K562 (cell line): ENCODE results near the gene RGS14. TPM values are rescaled to one million over a fixed set of nuclear protein-coding genes. Genes with fewer than 3 reads are reported as not detected.
A peak's percentile ranks its signal among the peaks of the same experiment; 100 is the strongest.

ENCODE experiments used
- ATAC-seq: fragments of 200-7000 bp; cut with Tn5 transposase; 3 replicates; pipeline ENCODE4 v1.9.1; 2020; ENCODE audit warnings: moderate library complexity
- BruUV-seq: library from RNA; stranded (reverse); fragments of 400-500 nt; replicated peaks from 2 replicates; lab custom pipeline; 2021; lab: Mats Ljungman, UMichigan
- CTCF ChIA-PET: fragments of 300-600 bp; formaldehyde crosslinking; extraction: SDS; loops from one replicate; lab custom pipeline; 2021; ENCODE audit warnings: low intra/inter-chr PET ratio; lab: Yijun Ruan, JAX
- POLR2A ChIA-PET: fragments of 300-600, 350-650 bp; sonication (Branson Sonifier 250); formaldehyde crosslinking; extraction: SDS; loops from one replicate; lab custom pipeline; 2021; ENCODE audit warnings: antibody characterized with exemption, inconsistent platforms; lab: Yijun Ruan, JAX
- DNase-seq, 4 experiments: peaks; one replicate each; pipeline versions ENCODE4 v3.0.0 to v3.0.0-alpha.2; 2011 to 2018; ENCODE audit warnings: low spot score in 3 of 4, mixed read lengths in 3 of 4; ENCODE audit errors: extremely low read depth in 1 of 4
- FAIRE-seq: peaks from 2 replicates; lab custom pipeline; 2011; peaks lifted over from hg19 to GRCh38; lab: Jason Lieb, UNC
- H2AFZ ChIP-seq: 2 replicates; pipeline ENCODE4 v1.6.0; 2011; ENCODE audit warnings: low read depth, low read length, control low read depth, inconsistent platforms
- H3K27ac ChIP-seq: fragments of 200-600 bp; 3 replicates; pipeline ENCODE4 v1.8.0; 2011; ENCODE audit warnings: low read depth, mild to moderate bottlenecking, control low read depth, inconsistent platforms, low read length, moderate library complexity, mixed read lengths; ENCODE audit errors: extremely low read depth
- H3K27me3 ChIP-seq, 2 experiments: fragments of 300-600 bp in 1 of 2; 2 replicates in 1 of 2; 3 replicates in 1 of 2; pipeline versions ENCODE4 v1.6.0 to v1.8.0; 2011; ENCODE audit warnings: inconsistent platforms in 2 of 2, low read length in 2 of 2, mild to moderate bottlenecking in 1 of 2, mixed read lengths in 1 of 2, moderate library complexity in 1 of 2; ENCODE audit not compliant: control insufficient read depth in 2 of 2, insufficient read depth in 2 of 2
- H3K36me3 ChIP-seq: fragments of 300-600 bp; 3 replicates; pipeline ENCODE4 v1.8.0; 2011; ENCODE audit warnings: mild to moderate bottlenecking, low read length, inconsistent platforms; ENCODE audit not compliant: control insufficient read depth, insufficient read depth
- H3K4me1 ChIP-seq, 2 experiments: fragments of 200-600 bp in 1 of 2; replicated peaks in 1 of 2; 2 replicates in 1 of 2; 3 replicates in 1 of 2; pipeline versions ENCODE4 v1.5.1 to v1.8.0; 2011; ENCODE audit warnings: inconsistent platforms in 2 of 2, low read length in 2 of 2, mild to moderate bottlenecking in 1 of 2, mixed read lengths in 1 of 2, moderate library complexity in 1 of 2; ENCODE audit not compliant: control insufficient read depth in 2 of 2, insufficient read depth in 2 of 2
- H3K4me2 ChIP-seq: 2 replicates; pipeline ENCODE4 v1.6.1; 2011; ENCODE audit warnings: low read length, control low read depth, inconsistent platforms, mixed read lengths; ENCODE audit not compliant: insufficient read depth
- H3K4me3 ChIP-seq: fragments of 200-600 bp; sonication (generic), shearing (Covaris generic); 2 replicates; pipeline ENCODE4 v1.5.1; 2016; ENCODE audit warnings: control low read depth, inconsistent platforms
- H3K79me2 ChIP-seq: fragments of 200-600 bp; 3 replicates; pipeline ENCODE4 v1.8.0; 2011; ENCODE audit warnings: low read length, inconsistent platforms; ENCODE audit not compliant: control insufficient read depth, insufficient read depth
- H3K9ac ChIP-seq, 2 experiments: 2 replicates each; pipeline versions ENCODE4 v1.6.0 to v1.6.1; 2011; ENCODE audit warnings: low read depth in 2 of 2, low read length in 2 of 2, control low read depth in 1 of 2, inconsistent platforms in 1 of 2, mild to moderate bottlenecking in 1 of 2, mixed read lengths in 1 of 2; ENCODE audit not compliant: insufficient read depth in 1 of 2
- H3K9me1 ChIP-seq: one replicate; pipeline ENCODE4 v1.6.0; 2011; ENCODE audit warnings: inconsistent platforms, mild to moderate bottlenecking, low read length, moderate library complexity; ENCODE audit not compliant: control insufficient read depth, insufficient read depth
- H3K9me3 ChIP-seq: replicated peaks from 2 replicates; pipeline ENCODE4 v1.5.1; 2011; ENCODE audit warnings: low read depth, low read length, inconsistent platforms; ENCODE audit not compliant: control insufficient read depth, insufficient read depth
- H4K20me1 ChIP-seq: replicated peaks from 2 replicates; pipeline ENCODE4 v1.6.1; 2011; ENCODE audit warnings: low read length, inconsistent platforms, mixed read lengths; ENCODE audit not compliant: control insufficient read depth, insufficient read depth
- CBX5 ChIP-seq: IDR thresholded peaks from 2 replicates; pipeline ENCODE4 v1.6.1; 2014; ENCODE audit warnings: low read depth, borderline replicate concordance
- CGGBP1 ChIP-seq: fragments of 250-450 bp; sonication (Bioruptor Pico); IDR thresholded peaks from 2 replicates; pipeline ENCODE4 v1.9.0; 2021; ENCODE audit warnings: mild to moderate bottlenecking
- CTBP1 ChIP-seq: fragments of 450-650 bp; IDR thresholded peaks from 2 replicates; pipeline ENCODE4 v1.6.1; 2016; ENCODE audit warnings: borderline replicate concordance
- ELF1 ChIP-seq: fragments of 200-800 bp; sonication (Bioruptor generic); IDR thresholded peaks from 2 replicates; pipeline ENCODE4 v1.6.1; 2016; ENCODE audit warnings: missing genetic modification characterization, missing compliant biosample characterization
- GATAD2B ChIP-seq: fragments of 450-650 bp; IDR thresholded peaks from 2 replicates; pipeline ENCODE4 v1.6.1; 2017; ENCODE audit warnings: mild to moderate bottlenecking, borderline replicate concordance
- NR2F6 ChIP-seq: fragments of 450-650 bp; formaldehyde crosslinking; IDR thresholded peaks from 2 replicates; pipeline ENCODE4 v1.4.0; 2020; ENCODE audit warnings: mild to moderate bottlenecking
- RNF2 ChIP-seq: sonication (generic); IDR thresholded peaks from 2 replicates; pipeline ENCODE4 v1.6.1; 2016
- SETDB1 ChIP-seq: IDR thresholded peaks from one replicate; pipeline ENCODE4 v1.6.1; 2012; ENCODE audit warnings: low read length, control low read depth, inconsistent platforms
- SIX5 ChIP-seq, 2 experiments: IDR thresholded peaks; 2 replicates each; pipeline ENCODE4 v1.6.1; 2011; ENCODE audit warnings: low read length in 2 of 2, borderline replicate concordance in 1 of 2, low read depth in 1 of 2, mild to moderate bottlenecking in 1 of 2, moderate library complexity in 1 of 2; ENCODE audit not compliant: insufficient read depth in 1 of 2
- ZC3H4 ChIP-seq: sonication (generic); formaldehyde crosslinking; IDR thresholded peaks from 2 replicates; pipeline ENCODE4 v1.9.0; 2021; ENCODE audit warnings: missing genetic modification reagents, borderline replicate concordance
- ZEB2 ChIP-seq: fragments of 450-650 bp; IDR thresholded peaks from 2 replicates; pipeline ENCODE4 v1.6.1; 2016
- ZFP91 ChIP-seq: sonication (generic); formaldehyde crosslinking; IDR thresholded peaks from 2 replicates; pipeline ENCODE4 v1.8.0; 2022; ENCODE audit warnings: mild to moderate bottlenecking, missing genetic modification reagents
- ZMIZ1 ChIP-seq, 2 experiments: fragments of 150-350 bp in 1 of 2; IDR thresholded peaks; 2 replicates each; pipeline ENCODE4 v1.6.1; 2012 to 2016; ENCODE audit warnings: low read depth in 2 of 2, low read length in 2 of 2, mild to moderate bottlenecking in 1 of 2, moderate library complexity in 1 of 2
- ZNF212 ChIP-seq: fragments of 450-650 bp; formaldehyde crosslinking; IDR thresholded peaks from 2 replicates; pipeline ENCODE4 v1.4.0; 2020; ENCODE audit warnings: mild to moderate bottlenecking
- ZNF75A ChIP-seq: fragments of 450-650 bp; formaldehyde crosslinking; IDR thresholded peaks from 2 replicates; pipeline ENCODE4 v1.4.0; 2020; ENCODE audit warnings: mild to moderate bottlenecking
- WGBS: fragments of 100-300 bp; shearing (Covaris generic); methylation state at CpG from one replicate; pipeline ENCODE4 v1.1.6; 2016; ENCODE audit warnings: low coverage, mixed read lengths; ENCODE audit not compliant: insufficient coverage; ENCODE audit errors: missing lambda C conversion rate; 5-methylcytosine and 5-hydroxymethylcytosine counted together
- in situ Hi-C: fragments of 300-500 bp; cut with MboI; formaldehyde crosslinking; loops from 4 replicates; pipeline ENCODE4 v1.15.0; 2018; ENCODE audit warnings: inconsistent platforms, mixed read lengths
- intact Hi-C: fragments of 100-400 bp; cut with micrococcal nuclease; formaldehyde crosslinking; loops from 2 replicates; pipeline ENCODE4 v1.14.2; 2022
- polyA plus RNA-seq, 8 experiments: library from polyadenylated mRNA; depleted of rRNA in 4 of 8; stranded (reverse) in 5 of 8; unstranded in 3 of 8; fragments of >200 nt; fragmentation: Nextera tagmentation in 2 of 8; fragmentation: Illumina TruSeq in 1 of 8; extraction: Ambion mirVana in 2 of 8; extraction: Trizol in 1 of 8; gene quantifications; 2 replicates each; pipeline versions ENCODE4 v1.2.1 to v1.2.3, GENCODE V29; 2011 to 2014; ENCODE audit warnings: inconsistent platforms in 1 of 8, missing spikeins in 1 of 8
- total RNA-seq, 7 experiments: library from RNA; depleted of rRNA in 6 of 7; stranded (reverse); fragments of >200 nt in 6 of 7; fragmentation: Illumina TruSeq in 2 of 7; extraction: Trizol in 2 of 7; gene quantifications; 2 replicates each; pipeline versions ENCODE4 v1.2.1 to v1.2.3, GENCODE V29; 2011 to 2021; ENCODE audit warnings: low replicate concordance in 1 of 7

The RGS14 gene
- total and polyA plus RNA-seq, 9 of the 15 experiments (the other 6 are each of a cell fraction or from before 2014, with no cell fraction given) = 0.28 to 75.9 (median 34.5) TPM

DNA sequence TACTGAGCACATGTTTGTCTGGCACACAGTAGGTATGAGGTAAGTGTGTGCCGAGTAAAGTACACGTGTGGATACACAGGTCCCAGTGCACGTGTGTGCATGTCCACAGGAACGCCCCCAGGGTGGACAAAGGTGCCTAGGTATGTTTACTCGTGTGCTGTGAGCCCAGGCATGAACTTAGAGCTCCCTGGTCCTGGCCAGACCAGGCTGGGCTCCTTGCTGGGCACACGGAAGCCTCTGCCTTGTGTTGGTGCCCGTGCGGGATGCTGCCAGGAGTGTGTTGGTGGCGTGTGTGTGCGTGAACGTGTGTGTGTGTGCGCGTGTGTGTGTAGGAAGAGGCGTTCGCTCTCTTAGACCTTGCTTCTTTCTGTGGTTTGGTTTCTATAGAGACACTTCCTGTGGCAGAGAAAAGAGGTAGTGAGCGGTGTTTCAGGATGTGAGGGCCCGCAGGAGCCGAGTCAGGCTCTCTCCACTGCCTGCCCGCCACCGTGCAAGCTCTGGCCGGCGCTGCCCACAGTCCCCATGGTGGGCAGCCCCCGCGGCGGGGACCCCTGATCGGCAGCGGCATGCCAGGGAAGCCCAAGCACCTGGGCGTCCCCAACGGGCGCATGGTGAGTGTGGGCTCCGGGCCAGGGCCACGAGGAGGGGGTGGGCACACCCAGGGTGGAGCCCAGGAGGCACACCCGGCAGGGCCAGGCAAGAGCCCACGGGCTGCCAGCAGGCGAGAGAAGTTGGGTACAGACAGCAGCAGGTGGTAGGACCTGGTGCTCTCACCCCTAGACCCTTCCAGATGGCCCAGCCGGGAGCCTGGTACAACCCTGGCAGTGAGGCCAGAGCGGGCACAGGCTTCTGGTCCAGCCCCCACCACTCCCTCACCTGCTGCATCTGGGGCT, at the start of gene RGS14 (continued):
- TF ChIP-seq ZMIZ1 (IDR thresholded peaks at IDR 0.05; ENCODE audit: low read depth in 2 of 2, low read length in 2 of 2) (no peak), CTBP1 (peak; percentile 33; the same call in 1 of the 2 replicates), ZC3H4 (CRISPR knock-in tag) (0 out of 2 replicates have a peak, but pooled peaks have one; percentile 59), SETDB1 (no peak)
- TF ChIP-seq, all 486 proteins: peak for 31

DNA sequence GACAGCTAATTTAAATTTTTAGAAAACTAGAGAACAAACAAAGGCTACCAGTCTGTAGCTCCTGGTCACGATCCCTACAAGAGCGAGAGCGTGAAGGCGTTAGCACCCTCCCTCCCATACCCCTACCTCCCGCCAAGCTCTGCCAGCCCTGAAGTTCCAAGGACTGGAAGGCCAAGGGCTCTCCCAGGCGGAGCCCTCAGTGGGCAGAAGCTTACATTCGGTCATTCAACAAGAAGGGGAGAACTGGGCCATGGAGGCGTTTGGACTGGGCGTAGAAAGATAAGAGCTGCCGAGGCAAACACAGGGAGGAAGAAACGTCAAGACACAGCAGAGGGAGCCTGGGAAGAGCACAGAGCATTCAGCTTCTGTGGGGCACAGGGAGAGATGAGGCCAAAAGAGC, 49.0 kb upstream of the RGS14 start:
- Histone ChIP-seq H3K9ac (peak overlapping the region; percentile 9 to 85; a peak in 3 of 4 replicates), H3K9me1 (no peaks in the 10 kb centered on the region), H3K4me3 (no peak overlapping the region), H3K27me3 (no peaks in the 10 kb centered on the region), H3K4me1 (peaks cover 26 to 69% of the 10 kb centered on the region in 2 experiments), H3K27ac (peak overlapping the region; percentile 35; the same call in 2 of the 3 replicates), H4K20me1 (no peaks in the 10 kb centered on the region; the same call in 1 of the 2 replicates), H3K79me2 (peaks cover 37% of the 10 kb centered on the region), H2AFZ (no peak overlapping the region), H3K36me3 (peaks cover 34% of the 10 kb centered on the region), H3K4me2 (no peak overlapping the region), H3K9me3 (no peaks in the 10 kb centered on the region)
- DNase-seq = peak in 1 of 4 experiments; percentile 34
- no peak for ATAC-seq
- ChIA-PET POLR2A (interaction anchor here (0.6 to 1.9 kb wide), 6 partner anchors 12 to 194 kb away, joined by 3 to 8 read pairs (median 4); no protein-coding TSS in a partner anchor), CTCF (interaction anchor here (1.3 kb wide), 1 partner anchor 146 kb away, joined by 6 read pairs; no protein-coding TSS in a partner anchor)
- WGBS = 67% methylated on average over 11 of the region's 11 CpGs
- intact Hi-C loops (loop anchor here (1.0 kb wide), 1 partner anchor 194 kb away; no protein-coding TSS in a partner anchor), in situ Hi-C loops (no loop called here)
- no TSS peak for BruUV-seq
- FAIRE-seq = no peak
- TF ChIP-seq ZNF75A (CRISPR knock-in tag) (no peak), SIX5 (IDR thresholded peaks at IDR 0.05; ENCODE audit: borderline replicate concordance in 1 of 2, insufficient read depth in 1 of 2, low read depth in 1 of 2, low read length in 2 of 2) (no peak), ELF1 (tag) (no peak), ZFP91 (CRISPR knock-in tag) (no peak), CGGBP1 (no peak), ZEB2 (no peak), NR2F6 (CRISPR knock-in tag) (no peak), RNF2 (no peak), CBX5 (no peak), GATAD2B (no peak), ZNF212 (CRISPR knock-in tag) (no peak)
